ENCODE results near the gene WDFY1. TPM values are rescaled to one million over a fixed set of nuclear protein-coding genes. Genes with fewer than 3 reads are reported as not detected.

The WDFY1 gene
- polyA plus RNA-seq, 3 donors = 31.7 to 59.8 (median 40.7) TPM

DNA sequence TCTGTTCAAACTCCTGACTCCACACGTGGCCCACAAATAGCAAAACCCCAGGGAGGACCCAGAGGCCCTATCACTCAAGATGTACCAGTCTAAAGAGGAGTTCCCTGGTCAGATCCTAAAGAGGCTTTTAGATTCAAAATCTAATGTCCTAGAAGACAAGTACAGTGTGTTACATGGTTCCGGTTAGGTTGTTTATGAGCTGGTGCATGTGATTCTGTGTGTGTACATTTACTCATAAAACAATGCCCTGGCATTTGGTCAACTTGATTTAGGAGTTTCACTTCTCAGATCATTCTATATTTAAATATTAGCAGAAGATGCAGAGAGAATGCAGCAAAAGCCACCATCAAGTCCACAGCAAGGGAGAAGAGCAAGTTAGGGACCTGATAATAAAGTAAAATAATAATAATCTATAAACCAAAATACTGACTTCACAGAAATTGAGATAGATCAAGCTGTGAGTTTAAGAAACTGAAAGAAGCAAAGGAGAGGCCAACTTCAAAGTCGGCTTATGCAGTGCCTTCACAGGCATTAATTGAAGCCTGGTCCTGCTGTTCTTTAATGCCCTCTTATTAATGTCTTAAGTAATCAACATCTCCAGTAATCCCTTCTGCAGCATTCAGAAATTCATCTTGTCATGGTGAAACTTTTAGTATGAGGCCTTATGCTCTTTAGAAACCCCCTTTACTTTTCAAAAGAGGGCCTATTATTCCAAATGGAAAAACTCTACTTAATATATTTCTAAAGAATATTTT lies 103.5 kb downstream of the WDFY1 start:
- peak overlapping the region in 1 of 2 donors; percentile 53 for H3K27ac ChIP-seq (ENCODE audit: low read depth in 1 of 2, low read length in 2 of 2)
- no peak overlapping the region for H2AFZ ChIP-seq (ENCODE audit: insufficient read depth, low read depth, low read length, poor library complexity, severe bottlenecking)
- no peak overlapping the region for H3K9ac ChIP-seq (ENCODE audit: insufficient read depth, low read length, poor library complexity, severe bottlenecking)
- peak overlapping the region in 4 of 7 donors; percentile 18 to 89 (median 65) for H3K27ac Mint-ChIP-seq
- peaks cover 0 to 3% of the 10 kb centered on the region in 2 donors for H3K36me3 ChIP-seq (replicated peaks in 1 of 2; ENCODE audit: control insufficient read depth in 1 of 2, insufficient read depth in 2 of 2, low read length in 2 of 2)
- peak in 1 of 3 donors; percentile 10 for DNase-seq
- H4K20me1 ChIP-seq (ENCODE audit: insufficient read depth, low read length) = no peaks in the 10 kb centered on the region
- 80% methylated on average over 1 of the region's 3 CpGs for whole genome bisulfite sequencing (ENCODE audit: insufficient coverage)
- H3K27me3 ChIP-seq (ENCODE audit: control insufficient read depth in 2 of 2, insufficient read depth in 2 of 2, low read length in 2 of 2) = no peaks in the 10 kb centered on the region
- TF ChIP-seq, protein P1, sequence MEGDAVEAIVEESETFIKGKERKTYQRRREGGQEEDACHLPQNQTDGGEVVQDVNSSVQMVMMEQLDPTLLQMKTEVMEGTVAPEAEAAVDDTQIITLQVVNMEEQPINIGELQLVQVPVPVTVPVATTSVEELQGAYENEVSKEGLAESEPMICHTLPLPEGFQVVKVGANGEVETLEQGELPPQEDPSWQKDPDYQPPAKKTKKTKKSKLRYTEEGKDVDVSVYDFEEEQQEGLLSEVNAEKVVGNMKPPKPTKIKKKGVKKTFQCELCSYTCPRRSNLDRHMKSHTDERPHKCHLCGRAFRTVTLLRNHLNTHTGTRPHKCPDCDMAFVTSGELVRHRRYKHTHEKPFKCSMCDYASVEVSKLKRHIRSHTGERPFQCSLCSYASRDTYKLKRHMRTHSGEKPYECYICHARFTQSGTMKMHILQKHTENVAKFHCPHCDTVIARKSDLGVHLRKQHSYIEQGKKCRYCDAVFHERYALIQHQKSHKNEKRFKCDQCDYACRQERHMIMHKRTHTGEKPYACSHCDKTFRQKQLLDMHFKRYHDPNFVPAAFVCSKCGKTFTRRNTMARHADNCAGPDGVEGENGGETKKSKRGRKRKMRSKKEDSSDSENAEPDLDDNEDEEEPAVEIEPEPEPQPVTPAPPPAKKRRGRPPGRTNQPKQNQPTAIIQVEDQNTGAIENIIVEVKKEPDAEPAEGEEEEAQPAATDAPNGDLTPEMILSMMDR (IDR thresholded peaks at IDR 0.05) = no peak
- H3K36me3 Mint-ChIP-seq = peaks cover 7 to 15% of the 10 kb centered on the region in 2 donors
- H3K4me3 ChIP-seq (replicated peaks in 1 of 3; ENCODE audit: low read depth in 2 of 3, low read length in 3 of 3) = no peak overlapping the region
- H3K79me2 ChIP-seq (ENCODE audit: insufficient read depth, low read length) = no peaks in the 10 kb centered on the region
- H3K9me3 Mint-ChIP-seq = no peaks in the 10 kb centered on the region
- peaks cover 0 to 3% (median under 1%) of the 10 kb centered on the region in 3 donors for H3K27me3 Mint-ChIP-seq (ENCODE audit: low read depth in 3 of 3)
- H3K4me3 Mint-ChIP-seq = no peak overlapping the region
- intact Hi-C loops (cut with micrococcal nuclease) = no loop called here
- no peaks in the 10 kb centered on the region for H3K9me3 ChIP-seq (replicated peaks in 1 of 2; ENCODE audit: control insufficient read depth in 1 of 2, insufficient read depth in 1 of 2, low read length in 2 of 2)
- peaks cover 17% of the 10 kb centered on the region for H3K4me1 Mint-ChIP-seq
- peaks cover 11 to 12% of the 10 kb centered on the region in 2 donors for H3K4me1 ChIP-seq (ENCODE audit: control insufficient read depth in 1 of 2, insufficient read depth in 2 of 2, low read length in 2 of 2)
- H3K4me2 ChIP-seq (replicated peaks; ENCODE audit: extremely low read depth, low read length, poor library complexity, severe bottlenecking) = no peak overlapping the region

- Mint-ChIP-seq H3K4me3 (peak within 1 kb of the TSS; percentile 98), H3K9me3 (no peaks in the 10 kb centered on the region), H3K27me3 (ENCODE audit: low read depth in 3 of 3) (peaks cover 2 to 3% (median 3%) of the 10 kb centered on the region in 3 donors), H3K36me3 (peaks cover 0 to 3% of the 10 kb centered on the region in 2 donors), H3K27ac (peak within 1 kb of the TSS; percentile 65 to 89 (median 85)), H3K4me1 (peaks cover 32% of the 10 kb centered on the region)
- Histone ChIP-seq H3K4me1 (ENCODE audit: control insufficient read depth in 1 of 2, insufficient read depth in 2 of 2, low read length in 2 of 2) (peaks cover 23 to 24% of the 10 kb centered on the region in 2 donors), H3K79me2 (ENCODE audit: insufficient read depth, low read length) (peaks cover 34% of the 10 kb centered on the region), H2AFZ (ENCODE audit: insufficient read depth, low read depth, low read length, poor library complexity, severe bottlenecking) (peak within 1 kb of the TSS; percentile 91), H3K27ac (ENCODE audit: low read depth in 1 of 2, low read length in 2 of 2) (peak within 1 kb of the TSS in 1 of 2 donors; percentile 21), H3K4me2 (replicated peaks; ENCODE audit: extremely low read depth, low read length, poor library complexity, severe bottlenecking) (peak within 1 kb of the TSS; percentile 93), H3K9ac (ENCODE audit: insufficient read depth, low read length, poor library complexity, severe bottlenecking) (peak within 1 kb of the TSS; percentile 72), H3K36me3 (replicated peaks in 1 of 2; ENCODE audit: control insufficient read depth in 1 of 2, insufficient read depth in 2 of 2, low read length in 2 of 2) (no peaks in the 10 kb centered on the region), H3K27me3 (ENCODE audit: control insufficient read depth in 2 of 2, insufficient read depth in 2 of 2, low read length in 2 of 2) (no peaks in the 10 kb centered on the region), H3K9me3 (replicated peaks in 1 of 2; ENCODE audit: control insufficient read depth in 1 of 2, insufficient read depth in 1 of 2, low read length in 2 of 2) (no peaks in the 10 kb centered on the region), H3K4me3 (replicated peaks in 1 of 3; ENCODE audit: low read depth in 2 of 3, low read length in 3 of 3) (peak within 1 kb of the TSS; percentile 58 to 83 (median 77)), H4K20me1 (ENCODE audit: insufficient read depth, low read length) (no peaks in the 10 kb centered on the region)
- intact Hi-C loops (cut with micrococcal nuclease) = loop anchor here in 1 of 2 donors (5.0 to 10.0 kb wide), 2 partner anchors 60 to 117 kb away; partner anchors contain the start of gene MRPL44
- TF ChIP-seq, protein P1 (IDR thresholded peaks at IDR 0.05) = no peak
- peak; percentile 30 to 89 (median 47) for DNase-seq
- WGBS (ENCODE audit: insufficient coverage) = under 1% methylated on average over 71 of the region's 82 CpGs
These were observed 107.7 kb downstream of the WDFY1 start, which contains the start of gene AP1S3 for GRCh38 chr2:223837287-223838061. Gene AP1S3 (minus strand): TSS chr2:223837582. CDS start chr2:223837450, 132 bp downstream.
